Umbilical cord (tissue), 2 donors: Measurements from ENCODE around the gene MYO1G. TPM values are rescaled to one million over a fixed set of nuclear protein-coding genes. Genes with fewer than 3 reads are reported as not detected.
"Not testable (repeated sequence)": the region's sequence is repeated elsewhere in the genome, so short reads cannot be mapped to it uniquely, and the experiment has no call there.

Source experiments
- DNase-seq: peaks from one replicate; pipeline ENCODE4 v3.0.0-alpha.2; 2015; ENCODE audit warnings: low spot score
- total RNA-seq: library from RNA; depleted of rRNA; stranded (reverse); fragments of >200 nt; gene quantifications from one replicate; pipeline ENCODE4 v1.2.3, GENCODE V29; 2014; ENCODE audit warnings: low replicate concordance; ENCODE audit not compliant: insufficient read depth

The MYO1G gene
- total RNA-seq, 1 donor from 2014 or later = 6.5 TPM

DNA sequence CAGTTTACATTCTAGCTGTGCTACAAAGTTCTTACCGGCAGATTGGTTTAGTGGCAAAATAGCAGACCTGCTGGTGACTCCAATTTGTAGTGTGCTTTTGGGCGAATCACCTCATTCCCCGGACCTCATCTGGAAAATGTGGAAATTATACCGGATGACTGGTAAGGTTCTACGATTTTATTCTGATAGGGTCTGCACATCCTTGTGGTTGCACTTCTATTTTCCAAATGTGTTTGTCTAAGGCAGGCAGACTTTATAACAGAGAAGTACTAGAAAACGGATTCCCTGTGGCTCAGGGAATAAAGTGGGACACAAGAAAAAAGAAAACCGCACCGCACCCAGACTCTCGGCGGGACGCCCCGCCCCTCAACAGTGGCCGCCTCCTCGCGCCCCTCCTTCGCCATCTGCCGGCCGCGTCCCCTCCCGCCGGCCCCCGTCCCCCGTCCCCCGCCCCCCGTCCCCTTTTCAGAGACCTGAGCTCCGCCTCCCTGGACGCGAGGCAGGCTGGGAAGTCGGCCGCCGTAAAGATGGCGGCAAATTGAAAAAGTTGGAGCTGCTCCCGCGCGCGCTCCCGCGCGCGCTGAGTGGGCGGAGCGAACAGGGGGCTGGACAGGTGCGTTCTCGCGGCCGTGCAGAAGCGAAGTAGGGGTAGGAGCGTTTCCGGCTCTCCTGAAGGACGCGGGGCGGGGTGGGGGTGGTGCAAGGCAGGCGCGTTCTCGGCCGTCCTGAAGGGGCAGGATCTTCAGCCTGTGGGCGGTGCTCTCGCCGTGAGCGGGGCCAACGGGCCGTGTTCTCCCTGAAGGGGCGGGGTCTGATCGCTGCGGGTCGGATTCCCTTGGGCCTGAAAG is 20.7 kb upstream of the MYO1G start:
- DNase-seq = peak; percentile 100

DNA sequence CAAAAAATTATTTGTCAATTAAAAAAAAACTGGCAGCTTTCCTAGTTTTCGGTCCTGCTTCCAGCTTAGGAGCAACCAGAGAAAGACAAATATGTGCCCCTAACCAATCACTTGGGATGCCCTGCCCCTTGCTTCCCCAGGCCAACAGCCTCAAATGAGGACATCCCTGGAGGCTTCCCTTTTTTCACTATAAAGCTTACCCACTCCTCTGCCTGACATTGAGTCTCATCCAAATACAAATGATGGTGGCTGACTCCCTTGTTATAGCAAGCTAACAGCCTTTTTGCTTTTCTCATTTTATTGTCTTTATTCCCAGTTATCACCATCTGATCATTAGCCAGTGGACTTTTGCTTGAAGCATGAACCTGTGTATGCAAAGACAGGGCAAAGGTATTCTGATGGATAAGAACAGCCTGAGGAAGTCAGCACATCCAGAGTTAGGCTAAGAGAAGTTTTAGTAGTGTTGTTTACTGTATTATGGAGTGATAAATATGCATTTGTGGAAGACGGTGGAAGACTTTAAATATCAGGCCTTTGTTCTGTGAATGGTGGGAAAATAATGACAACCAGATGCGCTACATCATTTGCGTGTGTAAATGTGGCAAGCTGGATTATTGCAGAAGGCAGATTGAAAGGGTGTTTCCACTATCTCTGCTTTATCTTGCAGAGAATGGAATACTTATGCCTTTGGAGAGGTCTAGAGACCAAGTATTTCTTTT is 19.5 kb upstream of the MYO1G start:
- no peak for DNase-seq

DNA sequence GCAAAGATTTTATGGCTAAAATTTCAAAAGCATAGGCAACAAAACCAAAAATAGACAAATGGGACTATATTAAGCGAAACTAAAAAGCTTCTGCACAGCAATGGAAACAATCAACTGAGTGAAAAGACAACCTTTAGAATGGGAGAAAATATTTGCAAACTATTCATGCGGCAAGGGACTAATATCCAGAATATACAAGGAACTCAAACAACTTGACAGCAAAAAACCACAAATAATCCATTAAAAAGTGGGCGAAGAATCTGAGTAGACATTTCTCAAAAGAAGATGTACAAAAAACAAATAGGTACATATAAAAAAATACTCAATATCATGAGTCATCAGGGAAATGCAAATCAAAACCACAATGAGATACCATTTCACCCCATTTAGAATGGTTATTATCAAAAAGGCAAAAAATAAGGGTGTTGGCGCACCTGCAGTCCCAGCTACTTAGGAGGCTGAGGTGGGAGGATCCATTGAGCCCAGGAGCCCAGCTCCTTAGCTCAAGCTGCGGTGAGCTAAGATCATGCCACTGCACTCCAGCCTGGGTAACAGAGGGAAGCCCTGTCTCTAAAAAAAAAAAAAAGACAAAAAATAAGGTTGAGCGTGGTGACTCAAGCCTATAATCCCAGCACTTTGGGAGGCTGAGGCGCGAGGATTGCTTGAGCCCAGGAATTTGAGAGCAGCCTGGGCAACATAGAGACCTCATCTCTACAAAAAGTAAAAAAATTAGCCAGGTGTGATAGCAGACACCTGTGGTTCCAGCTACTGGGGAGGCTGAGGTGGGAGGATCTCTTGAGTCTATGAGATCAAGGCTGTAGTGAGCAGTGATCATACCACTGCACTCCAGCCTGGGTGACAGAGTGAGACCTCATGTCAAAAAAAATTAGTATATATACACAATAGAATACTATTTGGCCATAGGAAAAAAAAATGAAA is 17.0 kb upstream of the MYO1G start:
- DNase-seq = no peak

DNA sequence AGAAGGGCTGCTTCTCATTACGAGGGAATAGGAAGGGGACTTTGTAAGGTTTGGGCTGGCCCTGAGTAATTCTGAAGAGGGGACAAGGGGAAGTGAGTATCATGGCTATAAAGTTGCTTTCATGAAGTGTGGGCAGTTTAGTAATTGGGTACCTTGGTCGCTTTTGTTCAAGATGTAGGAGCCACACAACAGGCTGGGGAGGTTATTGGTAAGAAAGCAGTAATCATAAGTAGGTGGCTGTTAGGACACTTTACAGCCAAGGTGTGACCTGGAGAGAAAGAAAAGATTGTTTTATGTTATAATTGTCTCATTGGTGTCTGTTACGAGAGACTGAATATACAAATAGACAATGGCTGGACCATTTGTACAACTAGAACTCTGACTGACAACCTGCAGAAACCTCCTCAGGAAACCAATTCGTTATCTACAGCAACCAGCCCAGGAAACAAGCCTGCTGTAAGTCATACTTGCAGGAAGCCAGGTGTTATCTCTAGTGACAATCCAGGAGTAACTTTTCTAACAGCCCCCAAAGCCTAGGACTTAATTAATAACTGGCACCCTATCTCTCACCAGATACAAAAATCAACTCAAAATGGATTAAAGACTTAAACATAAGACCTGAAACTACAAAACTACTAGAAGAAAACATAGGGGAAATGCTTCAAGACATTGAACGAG is 16.2 kb upstream of the MYO1G start:
- no peak for DNase-seq

DNA sequence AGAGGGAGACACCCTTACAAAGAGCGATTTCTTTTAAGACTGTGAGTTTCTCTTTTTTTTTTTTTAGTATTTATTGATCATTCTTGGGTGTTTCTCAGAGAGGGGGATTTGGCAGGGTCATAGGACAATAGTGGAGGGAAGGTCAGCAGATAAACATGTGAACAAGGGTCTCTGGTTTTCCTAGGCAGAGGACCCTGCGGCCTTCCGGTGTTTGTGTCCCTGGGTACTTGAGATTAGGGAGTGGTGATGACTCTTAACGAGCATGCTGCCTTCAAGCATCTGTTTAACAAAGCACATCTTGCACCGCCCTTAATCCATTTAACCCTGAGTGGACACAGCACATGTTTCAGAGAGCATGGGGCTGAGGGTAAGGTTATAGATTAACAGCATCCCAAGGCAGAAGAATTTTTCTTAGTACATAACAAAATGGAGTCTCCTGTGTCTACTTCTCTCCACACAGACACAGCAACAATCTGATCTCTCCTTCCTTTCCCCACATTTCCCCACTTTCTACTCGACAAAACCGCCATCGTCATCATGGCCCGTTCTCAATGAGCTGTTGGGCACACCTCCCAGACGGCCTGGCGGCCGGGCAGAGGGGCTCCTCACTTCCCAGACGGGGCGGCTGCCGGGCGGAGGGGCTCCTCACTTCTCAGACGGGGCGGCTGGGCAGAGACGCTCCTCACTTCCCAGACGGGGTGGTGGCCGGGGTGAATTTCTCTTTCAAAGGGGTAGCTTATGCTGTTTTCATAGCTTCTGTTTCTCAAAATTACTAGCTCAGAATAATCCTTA is 13.4 kb upstream of the MYO1G start:
- not testable (repeated sequence) for DNase-seq

DNA sequence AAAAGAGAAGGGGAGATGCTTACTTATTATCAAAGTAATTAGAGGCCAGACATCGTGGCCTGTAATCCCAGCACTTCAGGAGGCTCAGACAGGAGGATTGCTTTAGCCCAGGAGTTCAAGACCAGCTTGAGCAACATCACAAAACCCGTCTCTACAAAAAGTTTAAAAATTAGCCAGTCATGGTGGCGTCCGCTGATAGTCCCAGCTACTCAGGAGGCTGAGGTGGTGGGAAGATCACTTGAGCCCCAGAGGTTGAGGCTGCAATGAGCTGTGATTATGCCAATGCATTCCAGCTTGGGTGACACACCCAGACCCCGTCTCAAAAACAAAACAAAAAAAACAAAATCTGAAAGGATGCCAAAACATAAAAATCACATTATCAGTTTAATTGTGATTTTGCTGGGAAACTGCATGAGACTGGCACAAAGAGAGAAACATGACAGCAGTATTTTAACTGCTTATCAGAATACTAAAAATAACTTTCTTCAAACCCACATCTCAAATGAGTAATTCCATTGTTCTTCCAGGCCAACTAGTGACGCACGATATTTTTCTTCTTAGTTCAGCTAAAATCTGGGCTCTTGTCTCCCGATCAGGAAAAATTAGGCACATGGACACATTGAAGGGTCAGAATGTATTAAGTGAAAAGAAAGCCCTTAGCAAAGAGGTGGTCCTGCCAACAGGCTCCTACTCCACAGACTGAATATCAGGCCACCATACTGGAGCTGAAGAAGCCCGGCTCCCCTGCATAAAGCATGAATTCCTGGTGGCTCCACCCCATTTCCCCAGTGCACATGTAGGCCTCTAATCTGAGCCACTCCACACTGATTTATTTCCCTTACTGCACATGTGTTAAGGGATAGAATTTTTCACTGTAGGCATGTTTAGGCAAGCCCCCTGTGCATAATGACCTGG is 11.6 kb upstream of the MYO1G start:
- DNase-seq = peak; percentile 77

DNA sequence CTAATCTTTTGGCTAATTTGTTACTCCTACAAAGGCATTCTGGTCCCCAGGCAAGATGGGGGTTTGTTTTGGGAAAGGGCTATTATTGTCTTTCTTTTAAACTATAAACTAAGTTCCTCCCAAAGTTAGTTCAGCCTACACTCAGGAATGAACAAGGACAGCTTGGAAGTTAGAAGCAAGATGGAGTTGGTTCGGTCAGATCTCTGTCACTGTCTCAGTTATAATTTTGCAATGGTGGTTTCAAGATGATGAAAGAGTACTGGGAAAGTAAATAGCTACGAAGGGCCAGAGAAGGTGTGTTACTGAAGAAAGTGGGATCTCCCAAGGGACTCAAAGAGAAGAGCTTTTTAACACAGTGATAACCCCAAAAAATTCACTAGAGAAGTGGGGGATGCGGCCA is 10.3 kb upstream of the MYO1G start:
- DNase-seq = no peak

DNA sequence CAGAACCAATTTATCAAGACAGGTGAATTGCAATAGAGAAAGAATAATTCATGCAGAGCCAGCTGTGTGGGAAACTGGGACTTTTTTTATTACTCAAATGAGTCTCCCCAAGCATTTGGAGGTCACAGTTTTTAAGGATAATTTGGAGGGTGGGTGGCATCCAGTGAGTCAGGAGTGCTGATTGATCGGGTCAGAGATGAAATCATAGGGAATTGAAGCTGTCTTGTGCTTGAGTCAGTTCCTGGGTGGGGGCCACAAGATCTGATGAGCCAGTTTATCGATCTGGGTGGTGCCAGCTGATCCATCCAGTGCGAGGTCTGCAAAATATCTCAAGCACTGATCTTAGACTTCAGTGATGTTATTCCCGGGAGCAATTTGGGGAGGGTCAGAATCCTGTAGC is 9.9 kb upstream of the MYO1G start:
- no peak for DNase-seq

DNA sequence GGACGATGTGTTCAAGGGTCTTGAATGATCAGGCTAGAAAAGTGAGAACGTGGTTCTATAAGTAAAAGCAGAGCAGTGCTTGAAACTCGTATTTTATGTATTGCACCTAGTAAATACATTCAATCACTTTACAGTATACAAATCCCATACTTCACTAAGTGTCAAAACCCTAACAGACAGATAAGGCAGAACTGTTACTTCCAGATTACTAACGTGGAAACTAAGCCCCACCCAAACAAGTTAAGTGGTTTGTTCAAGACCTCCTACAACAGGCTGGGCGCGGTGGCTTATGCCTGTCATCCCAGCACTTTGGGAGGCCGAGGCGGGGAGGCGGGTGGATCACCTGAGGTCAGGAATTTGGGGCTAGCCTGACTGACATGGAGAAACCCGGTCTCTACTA is 9.2 kb upstream of the MYO1G start:
- no peak for DNase-seq

DNA sequence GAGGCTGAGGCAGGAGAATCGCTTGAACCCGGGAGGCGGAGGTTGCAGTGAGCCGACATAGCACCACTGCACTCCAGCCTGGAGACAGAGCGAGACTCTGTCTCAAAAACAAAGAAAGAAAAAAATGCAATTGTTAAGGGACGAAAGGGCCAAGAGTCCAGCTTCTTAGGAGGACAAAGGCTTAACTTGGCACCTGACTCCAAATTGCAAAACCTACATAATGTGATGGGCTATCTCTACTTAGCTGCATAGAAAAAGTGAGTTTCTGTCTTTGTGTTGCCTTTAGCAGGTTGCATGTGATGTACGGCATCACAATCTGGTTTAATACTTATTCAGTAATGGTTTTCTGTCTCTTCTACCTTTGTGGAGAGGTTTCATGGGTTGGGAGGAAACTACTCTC is 8.6 kb upstream of the MYO1G start:
- no peak for DNase-seq

DNA sequence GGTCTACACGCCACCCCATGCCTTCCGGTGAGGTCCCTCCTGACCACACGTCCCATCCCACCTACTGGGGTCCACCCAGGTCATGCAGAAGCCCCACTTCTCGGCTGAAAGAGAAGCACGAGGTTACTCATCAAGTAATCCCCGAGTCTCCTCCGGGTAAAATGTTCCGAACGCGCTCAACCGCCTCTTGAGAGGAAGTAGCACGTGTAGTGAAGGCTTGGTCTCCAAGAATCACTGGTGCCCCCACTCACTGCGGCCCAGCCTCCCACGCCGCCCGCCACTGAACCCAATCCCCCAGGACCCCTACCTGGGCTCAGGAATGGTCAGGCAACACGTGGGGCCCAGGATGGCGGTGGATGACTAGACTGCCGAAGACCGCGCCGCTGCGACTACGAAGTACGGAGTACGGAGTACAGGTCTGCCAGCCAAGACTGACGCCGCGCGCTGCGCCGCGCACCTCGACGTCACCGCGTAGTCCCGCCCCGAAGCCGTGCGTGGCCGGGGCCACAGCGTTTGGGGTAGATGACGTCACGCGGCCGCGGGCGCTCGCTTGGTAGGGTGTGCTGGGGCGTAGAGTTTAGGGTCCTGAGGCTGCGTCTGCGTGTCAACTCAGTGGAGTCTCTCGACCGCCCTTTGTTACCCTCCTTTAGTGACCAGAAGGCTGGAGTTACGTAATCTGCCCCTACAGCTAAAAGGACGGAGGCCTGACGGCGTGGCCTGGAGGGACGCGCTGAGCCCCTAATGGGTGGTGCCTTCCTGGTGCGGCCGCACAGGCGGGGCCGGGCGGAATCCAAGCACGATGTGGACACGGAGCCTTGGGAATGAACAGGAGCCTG is 7.6 kb upstream of the MYO1G start:
- DNase-seq = peak; percentile 94

DNA sequence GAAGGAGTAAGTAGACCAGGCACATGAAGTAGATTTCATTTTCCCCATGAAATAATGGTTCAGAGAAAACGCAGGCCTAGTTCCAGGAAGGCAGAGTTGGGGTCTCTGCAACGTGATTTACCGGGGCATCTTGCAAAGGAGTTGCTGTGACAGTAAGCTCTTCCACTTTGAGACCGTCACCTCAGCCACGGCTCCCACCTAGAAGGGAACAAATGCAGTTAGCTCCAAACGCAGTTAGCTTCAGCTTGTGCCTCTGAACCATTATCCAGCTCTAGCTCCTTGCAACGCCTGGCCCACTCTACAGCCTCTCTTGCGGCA is 7.0 kb upstream of the MYO1G start:
- no peak for DNase-seq

DNA sequence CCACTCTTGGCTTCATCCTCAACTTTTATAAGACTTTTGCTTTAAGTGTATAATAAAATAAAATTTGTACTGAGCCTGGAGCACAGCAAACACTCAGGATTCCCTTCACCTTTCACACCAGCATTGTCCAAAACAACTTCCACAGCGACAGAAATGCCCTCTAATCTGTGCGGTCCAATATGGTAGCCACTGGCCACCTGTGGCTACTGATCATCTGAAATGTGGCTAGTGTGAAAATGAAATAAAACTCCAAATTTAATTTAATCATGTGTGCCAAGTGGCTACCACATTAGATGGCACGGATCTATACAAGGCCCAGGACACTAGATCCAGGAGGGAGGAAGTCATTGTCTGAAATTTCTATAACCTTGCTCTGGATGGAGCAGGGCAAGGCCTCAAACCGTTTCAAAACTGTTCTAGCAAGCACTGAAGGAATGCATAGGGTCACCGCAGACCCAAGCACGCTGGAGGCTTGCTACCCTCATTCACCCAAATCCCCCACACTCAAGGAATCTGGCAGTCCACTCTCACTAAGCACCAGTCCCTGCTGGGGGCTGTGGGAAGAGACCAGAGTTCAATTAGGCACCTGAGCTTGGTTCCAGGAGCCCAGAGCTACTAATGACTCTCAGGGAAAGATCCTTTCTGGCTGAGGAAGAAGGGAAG is 6.3 kb upstream of the MYO1G start:
- no peak for DNase-seq

DNA sequence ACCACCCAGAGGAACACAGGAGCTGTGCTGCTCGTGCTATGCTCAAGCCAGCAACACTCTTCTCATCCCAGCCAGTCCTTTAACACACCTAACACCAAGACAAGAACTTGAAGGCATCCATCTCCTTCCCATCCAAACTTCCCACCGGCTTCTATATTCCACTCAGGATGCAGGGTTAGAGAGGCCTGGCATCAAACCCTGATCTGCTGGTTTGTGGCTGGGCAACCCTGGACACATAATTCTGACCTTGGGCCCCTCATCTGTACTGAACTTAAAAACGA is 5.6 kb upstream of the MYO1G start:
- no peak for DNase-seq

DNA sequence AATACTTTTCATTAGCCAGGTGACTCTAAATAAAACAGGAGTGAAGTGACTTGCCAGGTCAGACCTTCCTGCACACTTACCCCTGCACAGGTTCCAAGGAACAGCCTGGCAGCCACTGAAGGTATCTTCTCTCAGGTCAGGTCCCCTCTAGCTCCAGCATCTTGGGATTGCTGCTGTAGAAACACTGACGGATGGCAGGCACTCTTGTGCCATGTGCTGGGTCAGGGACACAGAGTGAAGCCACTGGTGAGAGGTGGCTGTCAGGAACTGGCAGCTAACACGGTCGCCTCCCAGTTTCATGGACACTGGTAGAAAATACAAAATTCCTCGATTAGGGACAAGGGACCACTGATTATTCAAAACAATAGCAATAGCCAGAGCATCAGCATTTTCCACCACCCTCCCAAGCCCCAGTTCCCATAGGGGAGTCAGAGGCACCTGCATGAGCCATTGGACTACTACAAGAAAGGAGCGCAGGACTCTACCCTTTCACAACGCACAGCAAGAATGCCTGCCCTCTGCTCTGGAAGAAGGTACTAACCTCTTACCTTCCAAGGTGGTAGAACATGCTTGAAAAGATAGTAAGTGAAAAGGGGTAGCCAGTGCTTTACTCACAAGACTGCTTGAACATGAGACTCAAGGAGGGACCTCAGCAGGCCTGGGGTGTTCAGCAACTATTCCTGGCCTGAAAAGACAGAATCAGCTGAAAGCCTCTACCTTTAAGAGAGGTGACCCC is 5.1 kb upstream of the MYO1G start:
- no peak for DNase-seq

DNA sequence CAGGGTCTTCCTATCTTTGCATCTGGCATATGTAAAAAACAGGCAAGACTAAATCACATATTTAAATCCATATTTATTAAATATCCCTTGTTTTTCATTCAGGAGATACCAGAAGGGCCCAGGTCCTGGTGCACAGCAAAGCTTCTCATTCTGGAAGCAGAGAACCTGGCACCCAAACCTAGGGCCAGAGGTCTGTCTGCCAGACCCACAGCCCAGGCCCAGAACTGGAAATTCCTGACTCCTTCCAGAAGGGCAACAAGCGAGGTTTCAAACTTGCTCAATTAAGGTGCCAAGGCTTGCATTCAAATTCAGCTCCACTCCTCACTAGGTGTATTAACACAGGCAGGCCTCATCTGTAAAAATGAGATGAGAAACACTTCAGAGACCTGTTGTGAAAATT is 4.2 kb upstream of the MYO1G start:
- no peak for DNase-seq

DNA sequence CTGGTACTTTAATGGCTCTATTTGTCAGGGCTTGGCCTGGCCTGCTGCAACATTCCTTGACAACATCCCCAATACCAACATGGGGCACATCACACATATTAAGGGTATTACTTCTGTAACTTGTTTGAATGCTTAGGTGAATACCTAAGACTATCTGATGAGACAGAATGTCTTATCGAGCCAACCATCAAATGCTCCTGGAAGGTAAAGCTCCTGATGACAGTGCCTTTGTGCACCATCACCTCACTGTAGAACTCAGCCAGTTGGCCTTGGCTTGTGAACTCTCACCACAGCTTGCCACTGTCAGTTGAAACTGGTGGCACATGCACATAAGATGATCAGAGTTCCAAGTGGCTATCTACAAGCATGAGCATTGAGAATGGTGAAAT is 3.7 kb upstream of the MYO1G start:
- no peak for DNase-seq
